Islet of Langerhans (tissue), 1 donor: ENCODE data around the gene CDK6.

Experiments
- FAIRE-seq: peaks from one replicate; lab custom pipeline; 2011; peaks lifted over from hg19 to GRCh38; lab: Jason Lieb, UNC

Gene CDK6

GRCh38 chr7:92708111-92709042 is 128.0 kb downstream of the CDK6 start:
- no peak for FAIRE-seq

DNA sequence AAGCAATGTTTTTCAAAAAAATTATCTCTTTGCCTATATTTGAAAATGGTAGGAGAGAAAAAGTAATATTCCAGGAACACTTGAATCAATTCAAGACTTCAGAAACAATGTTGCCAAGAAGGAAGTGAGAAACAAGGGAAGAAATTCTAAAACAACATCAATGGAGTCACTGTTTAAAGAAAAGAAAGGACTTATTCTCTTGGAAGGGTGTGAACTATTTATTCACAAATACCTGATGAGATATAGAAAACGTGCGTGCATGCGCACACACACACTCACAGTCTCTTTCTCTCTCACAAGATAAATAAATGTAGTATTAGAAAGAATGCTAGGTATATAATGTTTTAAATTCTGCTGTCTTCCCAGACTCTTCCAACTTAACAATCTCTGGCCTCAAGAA is 128.9 kb downstream of the CDK6 start:
- FAIRE-seq, result no peak

GRCh38 chr7:92706563-92706962 is 129.8 kb downstream of the CDK6 start:
- FAIRE-seq, result no peak

- FAIRE-seq, result no peak
These were observed 130.5 kb downstream of the CDK6 start for GRCh38 chr7:92705831-92706230.

- FAIRE-seq, result no peak
These were observed 131.5 kb downstream of the CDK6 start for GRCh38 chr7:92704858-92705257.

DNA sequence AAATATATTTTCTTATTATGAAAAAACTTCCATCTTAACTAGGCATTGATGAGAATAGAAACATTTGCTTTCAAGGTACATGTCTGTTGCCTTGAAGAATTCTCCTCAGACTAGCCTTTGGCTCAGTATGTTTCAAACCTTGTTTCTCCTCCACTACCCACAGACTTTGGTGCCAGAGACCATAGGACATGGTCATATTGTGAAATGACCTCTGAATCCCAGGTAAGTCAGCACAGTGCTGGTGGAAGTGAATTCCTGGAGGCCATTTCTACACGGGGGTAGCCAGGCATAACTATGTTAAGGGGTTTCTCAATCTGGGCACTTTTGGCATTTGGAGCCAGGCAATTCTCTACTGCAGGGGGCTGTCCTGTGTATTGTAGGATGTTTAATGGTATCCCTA is 133.8 kb downstream of the CDK6 start:
- FAIRE-seq, result no peak

- no peak for FAIRE-seq
These were observed 136.3 kb downstream of the CDK6 start for GRCh38 chr7:92699966-92700514.

GRCh38 chr7:92699560-92699959 is 136.8 kb downstream of the CDK6 start:
- FAIRE-seq, result no peak

GRCh38 chr7:92698237-92698841 is 138.0 kb downstream of the CDK6 start:
- FAIRE-seq, result no peak

DNA sequence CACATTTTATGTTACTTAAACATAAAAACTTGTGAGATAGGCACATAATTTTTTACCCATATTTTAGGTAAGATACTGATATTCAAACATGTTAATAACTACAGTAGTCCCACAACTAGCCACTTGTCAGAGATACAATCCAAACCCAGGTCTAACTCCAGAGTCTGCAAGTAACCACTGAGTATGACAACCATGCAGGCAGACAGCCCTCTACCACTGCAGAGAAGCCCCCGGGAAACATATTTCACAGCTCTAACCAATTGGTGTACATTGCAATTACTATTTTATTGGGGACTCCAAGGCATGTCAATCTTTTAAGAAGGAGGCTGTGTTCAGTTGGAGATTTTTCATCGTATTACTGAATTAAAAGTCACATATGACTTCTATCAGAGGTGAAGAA is 139.0 kb downstream of the CDK6 start:
- no peak for FAIRE-seq

GRCh38 chr7:92697012-92697411 is 139.4 kb downstream of the CDK6 start:
- FAIRE-seq, result no peak

DNA sequence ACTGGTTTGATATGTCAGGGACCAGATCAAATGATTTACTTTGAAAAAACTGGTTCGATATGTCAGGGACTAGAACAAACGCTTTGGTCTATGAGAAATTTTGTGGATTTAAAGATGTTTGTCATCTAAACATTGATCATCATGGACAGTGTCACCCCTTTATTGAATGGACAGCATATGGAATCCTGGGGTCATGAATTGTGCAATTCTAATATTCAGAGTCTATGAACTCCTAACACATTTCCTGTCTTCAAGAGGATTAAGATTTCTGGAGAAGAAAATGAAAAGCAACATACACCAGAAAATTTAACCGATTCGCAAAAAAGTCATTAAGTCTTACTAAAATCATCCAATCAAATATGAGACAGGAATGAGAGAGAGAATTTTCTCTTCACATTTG is 139.8 kb downstream of the CDK6 start:
- no peak for FAIRE-seq

DNA sequence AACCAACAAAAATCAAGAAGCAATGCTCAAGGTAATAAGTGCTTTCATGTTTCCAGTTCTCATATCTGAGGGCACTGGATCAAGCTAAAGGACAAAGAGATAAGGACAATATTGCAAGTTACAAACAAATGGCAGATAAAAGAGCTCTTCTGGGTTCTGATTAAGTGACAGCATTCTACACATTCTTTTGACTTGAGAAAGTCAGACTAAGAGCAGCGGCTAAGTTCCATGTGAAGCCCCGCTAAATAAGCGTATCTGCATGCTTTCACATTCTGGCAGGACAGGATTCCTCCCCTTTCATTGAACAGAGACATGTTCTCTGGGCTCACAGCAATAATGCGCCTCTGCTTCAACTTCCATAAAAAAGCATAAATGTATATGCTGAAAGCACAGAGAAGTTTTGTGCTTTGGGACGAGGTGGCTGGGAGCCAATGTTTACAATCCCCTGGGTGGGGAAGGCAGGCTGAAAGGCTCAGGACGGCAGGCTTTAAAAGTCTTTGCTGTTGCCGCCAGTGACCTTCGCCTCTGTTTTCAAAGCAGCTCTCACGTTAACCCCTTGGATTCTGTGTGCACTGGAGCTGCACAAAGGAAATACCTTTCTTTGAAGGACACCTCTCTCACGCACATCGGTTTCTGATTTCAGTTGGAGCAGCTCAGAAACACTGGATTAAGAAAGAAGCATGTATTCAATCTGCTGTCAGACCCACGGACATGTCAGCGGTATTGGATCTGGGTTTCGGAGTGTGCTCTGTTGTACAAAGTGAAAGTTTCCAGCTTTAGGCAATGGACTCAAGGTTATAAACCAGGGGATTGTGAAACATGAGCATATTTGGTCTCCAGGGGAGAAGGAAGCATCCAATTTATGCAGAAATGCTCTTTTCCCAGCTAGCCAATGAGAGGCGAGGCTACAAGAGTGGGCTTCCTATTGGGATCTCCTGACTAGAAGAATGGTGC is 140.8 kb downstream of the CDK6 start:
- no peak for FAIRE-seq

GRCh38 chr7:92694211-92694610 is 142.2 kb downstream of the CDK6 start:
- no peak for FAIRE-seq

GRCh38 chr7:92693519-92693918 is 142.9 kb downstream of the CDK6 start:
- FAIRE-seq, result peak; percentile 43

DNA sequence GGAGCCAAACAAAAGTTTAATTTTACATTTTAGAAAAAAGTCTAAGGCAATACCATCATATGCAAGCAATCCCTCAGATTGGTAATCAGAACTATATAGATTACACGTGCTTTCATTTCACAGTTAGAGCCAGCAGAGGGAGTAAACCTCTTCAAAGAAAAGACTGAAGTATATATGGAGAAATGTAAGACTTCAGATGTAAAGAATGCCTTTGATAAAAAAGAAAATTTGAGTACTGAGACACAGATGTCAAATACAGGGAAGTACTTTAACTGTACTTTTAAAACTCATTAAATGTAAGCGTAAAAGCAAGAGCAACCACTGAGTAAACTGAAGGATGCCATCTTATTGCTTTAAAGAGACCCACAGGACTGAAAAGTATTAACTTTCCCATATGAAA is 144.8 kb downstream of the CDK6 start:
- peak; percentile 97 for FAIRE-seq

GRCh38 chr7:92685136-92686042 is 151.0 kb downstream of the CDK6 start:
- no peak for FAIRE-seq

- no peak for FAIRE-seq
These were observed 152.1 kb downstream of the CDK6 start for GRCh38 chr7:92684274-92684673.

DNA sequence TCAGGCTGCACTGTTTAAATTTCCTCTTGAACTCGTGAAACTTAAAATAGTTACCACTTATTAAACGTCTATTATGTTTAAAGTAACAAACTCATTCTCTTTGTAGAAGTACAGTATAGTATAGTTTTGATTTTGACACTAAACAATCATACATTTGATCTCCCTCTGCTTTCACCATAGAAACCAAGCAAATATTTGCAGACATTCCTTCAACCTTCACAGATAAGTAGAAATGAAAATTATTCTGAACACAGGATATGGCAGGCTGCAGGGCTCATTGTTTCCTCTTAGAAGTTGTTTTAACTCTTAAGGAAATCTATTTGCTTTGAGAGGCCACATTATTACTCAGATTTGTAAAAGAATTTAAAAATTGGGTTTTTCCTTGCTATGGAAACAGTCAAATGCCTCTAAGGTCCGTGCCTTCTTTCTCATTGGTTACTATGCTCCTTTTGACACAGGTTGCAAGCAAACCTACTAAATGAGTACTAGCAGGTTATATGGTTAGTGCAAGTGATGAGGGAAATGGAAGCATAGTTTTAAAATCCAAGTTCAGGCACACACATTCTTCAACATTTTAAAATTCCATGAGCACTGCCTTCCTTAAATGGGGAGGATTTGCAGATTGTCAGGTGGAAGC is 153.4 kb downstream of the CDK6 start:
- FAIRE-seq, result no peak

DNA sequence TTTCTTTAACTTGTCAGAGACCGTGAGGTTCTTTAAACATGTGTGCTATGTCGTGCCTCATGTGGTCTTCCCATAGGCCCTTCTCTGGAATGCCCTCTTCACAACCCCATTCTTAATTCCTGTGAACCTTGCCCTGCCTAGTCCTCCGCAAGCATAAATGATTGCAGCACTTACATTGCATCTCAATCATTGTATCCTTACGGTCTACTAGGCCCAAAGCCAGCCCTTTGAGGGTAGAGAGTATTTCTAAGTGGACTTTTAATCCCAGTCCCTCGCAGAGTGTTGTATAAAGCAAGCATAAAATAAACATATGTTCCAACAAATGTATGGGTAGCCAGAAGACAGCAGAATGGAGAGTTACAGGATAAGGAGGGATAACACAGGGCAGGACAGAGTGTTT is 154.0 kb downstream of the CDK6 start:
- FAIRE-seq, result no peak

GRCh38 chr7:92681633-92682032 is 154.7 kb downstream of the CDK6 start:
- no peak for FAIRE-seq
